Measurements from ENCODE around the gene OR5B3.
"Not testable (repeated sequence)": the region's sequence is repeated elsewhere in the genome, so short reads cannot be mapped to it uniquely, and the experiment has no call there.

OR5B3 gene

GRCh38 chr11:58406774-58407173 lies at the start of gene OR5B3:
Gene OR5B3 (minus strand): TSS chr11:58406874. CDS start chr11:58403409, 3,465 bp downstream.
- no peak for DNase-seq (ENCODE audit: low spot score)

GRCh38 chr11:58451585-58451984 lies 44.9 kb upstream of the OR5B3 start:
- no peak for DNase-seq (ENCODE audit: low spot score)

- no peak for DNase-seq (ENCODE audit: low spot score)
Measured at GRCh38 chr11:58446294-58446693, 39.6 kb upstream of the OR5B3 start.

GRCh38 chr11:58444300-58444699 lies 37.6 kb upstream of the OR5B3 start:
- DNase-seq (ENCODE audit: low spot score) = no peak

- no peak for DNase-seq (ENCODE audit: low spot score)
Measured at GRCh38 chr11:58442136-58442535, 35.5 kb upstream of the OR5B3 start, which contains the start of gene OR5B12. Gene OR5B12 (minus strand): TSS chr11:58442236. CDS start chr11:58440151, 2,085 bp downstream.

- DNase-seq (ENCODE audit: low spot score) = no peak
Measured at GRCh38 chr11:58438486-58438885, 31.8 kb upstream of the OR5B3 start.

GRCh38 chr11:58434217-58434616 lies 27.5 kb upstream of the OR5B3 start:
- no peak for DNase-seq (ENCODE audit: low spot score)

- no peak for DNase-seq (ENCODE audit: low spot score)
Measured at GRCh38 chr11:58433638-58434203, 27.0 kb upstream of the OR5B3 start.

GRCh38 chr11:58429273-58429672 lies 22.6 kb upstream of the OR5B3 start:
- no peak for DNase-seq (ENCODE audit: low spot score)

- no peak for DNase-seq (ENCODE audit: low spot score)
Measured at GRCh38 chr11:58428021-58428420, 21.3 kb upstream of the OR5B3 start, which contains the start of gene OR5B2. Gene OR5B2 (minus strand): TSS chr11:58428121. CDS start chr11:58423261, 4,860 bp downstream.

- DNase-seq (ENCODE audit: low spot score) = not testable (repeated sequence)
Measured at GRCh38 chr11:58399622-58400021, 7.1 kb downstream of the OR5B3 start.

- DNase-seq (ENCODE audit: low spot score) = no peak
Measured at GRCh38 chr11:58395581-58395980, 11.1 kb downstream of the OR5B3 start.

GRCh38 chr11:58394195-58394594 lies 12.5 kb downstream of the OR5B3 start:
- DNase-seq (ENCODE audit: low spot score) = no peak

- no peak for DNase-seq (ENCODE audit: low spot score)
Measured at GRCh38 chr11:58392746-58393145, 13.9 kb downstream of the OR5B3 start.

GRCh38 chr11:58391879-58392278 lies 14.8 kb downstream of the OR5B3 start:
- no peak for DNase-seq (ENCODE audit: low spot score)

GRCh38 chr11:58390551-58391063 lies 16.1 kb downstream of the OR5B3 start:
- no peak for DNase-seq (ENCODE audit: low spot score)

- DNase-seq (ENCODE audit: low spot score) = no peak
Measured at GRCh38 chr11:58358969-58359368, 47.7 kb downstream of the OR5B3 start, which contains the start of gene OR5B17. Gene OR5B17 (minus strand): TSS chr11:58359069. CDS start chr11:58359069, 0 bp downstream.

GRCh38 chr11:58354727-58355126 lies 51.9 kb downstream of the OR5B3 start:
- DNase-seq (ENCODE audit: low spot score) = no peak

Data from HuH-7 (cell line).